Activated T-cell treated with anti-CD3 and anti-CD28 coated beads, Interleukin-2, amount 50 U/mL, for 24 hours (primary cell): ENCODE data around the gene FOXJ1.

Experiments
- DNase-seq: peaks from one replicate; pipeline ENCODE4 v3.0.0-alpha.2; 2020
- H3K27ac Mint-ChIP-seq: 2 replicates; pipeline ENCODE4 v1.8.0; 2020; ENCODE audit warnings: mild to moderate bottlenecking, mixed read lengths
- H3K27me3 Mint-ChIP-seq: 2 replicates; pipeline ENCODE4 v1.8.0; 2020; ENCODE audit warnings: mixed read lengths
- H3K36me3 Mint-ChIP-seq: 2 replicates; pipeline ENCODE4 v1.8.0; 2020; ENCODE audit warnings: low read depth, mixed read lengths
- H3K4me1 Mint-ChIP-seq: 2 replicates; pipeline ENCODE4 v1.8.0; 2020; ENCODE audit warnings: low read depth, mixed read lengths
- H3K4me3 Mint-ChIP-seq: 2 replicates; pipeline ENCODE4 v1.8.0; 2020; ENCODE audit warnings: mild to moderate bottlenecking, moderate library complexity, mixed read lengths
- H3K9me3 Mint-ChIP-seq: 2 replicates; pipeline ENCODE4 v1.8.0; 2020; ENCODE audit warnings: mixed read lengths

Gene FOXJ1

GRCh38 chr17:76171706-76172105, 30.7 kb upstream of the FOXJ1 start:
- Mint-ChIP-seq H3K27me3 (no peaks in the 10 kb centered on the region), H3K4me1 (peaks cover 14% of the 10 kb centered on the region), H3K4me3 (no peak overlapping the region), H3K36me3 (peaks cover 30% of the 10 kb centered on the region), H3K27ac (no peak overlapping the region), H3K9me3 (no peaks in the 10 kb centered on the region)
- no peak for DNase-seq

DNA sequence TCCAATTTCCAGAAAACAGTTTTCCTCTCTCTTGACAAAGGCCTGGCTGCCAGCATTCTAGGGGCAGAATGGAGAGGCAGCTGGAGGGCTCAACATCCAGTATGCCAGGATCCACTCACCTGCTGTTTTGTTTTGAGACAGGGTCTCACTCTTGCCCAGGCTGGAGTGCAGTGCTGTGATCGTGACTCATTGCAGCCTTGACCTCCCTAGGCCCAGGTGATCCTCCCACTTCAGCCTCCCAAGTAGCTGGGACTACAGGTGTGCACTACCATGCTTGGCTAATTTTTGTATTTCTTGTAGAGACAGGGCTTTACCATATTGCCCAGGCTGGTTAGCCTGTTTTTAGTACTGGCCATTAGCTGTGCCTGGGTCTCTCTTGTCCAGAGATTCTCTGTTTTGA, 29.1 kb upstream of the FOXJ1 start:
- DNase-seq, result no peak
- no peak overlapping the region for H3K4me3 Mint-ChIP-seq
- no peak overlapping the region for H3K27ac Mint-ChIP-seq
- peaks cover 35% of the 10 kb centered on the region for H3K36me3 Mint-ChIP-seq
- H3K4me1 Mint-ChIP-seq, result peaks cover 11% of the 10 kb centered on the region
- H3K27me3 Mint-ChIP-seq, result no peaks in the 10 kb centered on the region
- no peaks in the 10 kb centered on the region for H3K9me3 Mint-ChIP-seq

DNA sequence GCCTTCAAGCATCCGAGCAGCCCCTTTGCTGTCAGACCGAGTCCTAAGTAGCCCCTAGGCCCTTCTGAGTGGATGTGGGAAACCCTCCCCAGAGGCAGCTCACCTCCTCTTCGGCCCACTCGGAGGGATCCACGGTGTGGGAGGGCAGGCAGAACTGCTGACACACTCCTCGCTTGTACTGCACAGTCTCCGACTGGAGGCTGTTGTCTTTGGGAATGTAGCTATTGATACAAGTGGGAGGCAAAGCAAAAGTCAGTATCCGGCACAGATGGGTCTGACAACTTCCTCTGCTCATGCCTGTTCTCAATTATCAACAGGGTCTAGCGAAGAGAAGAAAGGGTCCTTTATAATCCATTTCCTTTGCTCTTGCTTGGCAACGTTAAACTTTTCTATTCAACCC, 25.9 kb upstream of the FOXJ1 start:
- H3K36me3 Mint-ChIP-seq, result peaks cover 60% of the 10 kb centered on the region
- H3K4me1 Mint-ChIP-seq, result peaks cover 9% of the 10 kb centered on the region
- H3K9me3 Mint-ChIP-seq, result no peaks in the 10 kb centered on the region
- no peak overlapping the region for H3K27ac Mint-ChIP-seq
- H3K27me3 Mint-ChIP-seq, result no peaks in the 10 kb centered on the region
- DNase-seq, result no peak
- H3K4me3 Mint-ChIP-seq, result no peak overlapping the region

DNA sequence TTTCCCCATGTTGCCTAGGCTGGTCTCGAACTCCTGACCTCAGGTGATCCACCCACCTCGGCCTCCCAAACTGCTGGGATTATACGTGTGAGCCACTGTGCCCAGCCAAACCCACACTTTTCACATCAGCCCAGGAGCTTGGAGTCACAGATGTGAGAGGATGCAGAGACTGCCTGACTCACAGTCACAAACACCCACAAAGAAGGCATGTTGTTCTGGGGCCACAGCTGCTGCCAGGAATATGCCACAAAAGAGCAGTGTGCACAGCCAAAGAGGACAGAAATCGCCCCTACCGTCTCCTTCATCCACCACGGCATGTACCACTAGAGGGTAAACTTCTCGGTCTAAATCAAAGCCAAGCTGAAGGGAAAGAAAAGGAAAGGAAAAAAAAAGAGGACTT, 25.1 kb upstream of the FOXJ1 start:
- H3K4me1 Mint-ChIP-seq, result peaks cover 9% of the 10 kb centered on the region
- H3K36me3 Mint-ChIP-seq, result peaks cover 60% of the 10 kb centered on the region
- H3K9me3 Mint-ChIP-seq, result no peaks in the 10 kb centered on the region
- no peaks in the 10 kb centered on the region for H3K27me3 Mint-ChIP-seq
- peak overlapping the region; percentile 72 for H3K27ac Mint-ChIP-seq
- no peak overlapping the region for H3K4me3 Mint-ChIP-seq
- no peak for DNase-seq

- no peaks in the 10 kb centered on the region for H3K27me3 Mint-ChIP-seq
- H3K36me3 Mint-ChIP-seq, result peaks cover 69% of the 10 kb centered on the region
- no peak overlapping the region for H3K27ac Mint-ChIP-seq
- no peaks in the 10 kb centered on the region for H3K9me3 Mint-ChIP-seq
- DNase-seq, result no peak
- H3K4me3 Mint-ChIP-seq, result no peak overlapping the region
- peaks cover 8% of the 10 kb centered on the region for H3K4me1 Mint-ChIP-seq
Observed at GRCh38 chr17:76164331-76164730, 23.3 kb upstream of the FOXJ1 start.

DNA sequence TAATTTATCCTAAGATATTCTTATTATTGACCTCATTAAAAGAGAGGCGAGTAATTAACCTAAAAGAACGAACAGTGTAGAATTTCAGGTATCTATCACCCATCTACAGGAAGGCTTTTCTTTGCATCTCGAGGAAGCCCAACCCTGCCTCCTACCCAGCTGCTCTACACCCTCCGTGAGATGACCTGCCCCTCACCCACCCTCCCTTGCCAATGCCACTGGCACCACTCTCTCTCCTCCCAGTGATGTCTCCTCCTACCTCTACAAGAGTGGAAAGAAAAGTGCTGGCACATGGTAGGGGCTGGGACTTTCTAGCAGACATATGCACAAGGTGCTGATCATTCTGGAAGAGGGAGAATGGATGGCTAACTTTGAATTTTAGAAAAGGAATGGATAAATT, 22.9 kb upstream of the FOXJ1 start:
- no peaks in the 10 kb centered on the region for H3K27me3 Mint-ChIP-seq
- DNase-seq, result no peak
- H3K4me1 Mint-ChIP-seq, result peaks cover 8% of the 10 kb centered on the region
- no peak overlapping the region for H3K27ac Mint-ChIP-seq
- H3K4me3 Mint-ChIP-seq, result no peak overlapping the region
- no peaks in the 10 kb centered on the region for H3K9me3 Mint-ChIP-seq
- peaks cover 70% of the 10 kb centered on the region for H3K36me3 Mint-ChIP-seq

DNA sequence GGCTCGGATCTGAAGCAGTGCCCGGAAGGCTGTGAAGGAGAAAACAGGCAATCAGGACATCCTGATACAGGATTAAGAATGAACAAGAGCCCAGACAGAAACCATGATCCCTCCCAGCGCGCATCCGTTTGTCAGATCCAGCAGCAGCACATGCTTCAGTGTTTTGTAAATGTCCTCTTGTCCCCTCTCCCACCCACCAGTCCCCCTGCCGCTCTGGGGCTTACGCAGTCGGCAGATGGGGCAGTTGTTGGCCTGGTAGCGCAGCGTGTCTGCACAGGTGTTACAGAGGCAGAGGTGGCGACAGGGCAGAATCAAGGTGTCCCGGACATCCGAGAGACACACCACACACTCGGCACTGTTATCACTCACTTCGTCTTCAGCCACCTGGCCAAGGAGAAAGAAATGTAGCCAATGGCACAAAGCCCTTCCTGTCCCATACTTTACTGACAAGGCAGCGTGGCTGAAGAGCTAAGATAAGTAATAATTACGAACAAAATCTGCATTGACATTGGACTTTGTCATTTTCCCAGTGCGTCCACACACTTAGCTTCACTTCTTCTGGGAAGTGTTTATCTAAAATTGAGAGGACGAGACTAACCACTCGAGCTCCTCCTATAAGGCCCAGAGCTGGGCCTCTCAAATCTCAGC, 20.7 kb upstream of the FOXJ1 start:
- Mint-ChIP-seq H3K4me1 (peaks cover 8% of the 10 kb centered on the region), H3K36me3 (peaks cover 73% of the 10 kb centered on the region), H3K4me3 (no peak overlapping the region), H3K27me3 (no peaks in the 10 kb centered on the region), H3K27ac (no peak overlapping the region), H3K9me3 (no peaks in the 10 kb centered on the region)
- no peak for DNase-seq

DNA sequence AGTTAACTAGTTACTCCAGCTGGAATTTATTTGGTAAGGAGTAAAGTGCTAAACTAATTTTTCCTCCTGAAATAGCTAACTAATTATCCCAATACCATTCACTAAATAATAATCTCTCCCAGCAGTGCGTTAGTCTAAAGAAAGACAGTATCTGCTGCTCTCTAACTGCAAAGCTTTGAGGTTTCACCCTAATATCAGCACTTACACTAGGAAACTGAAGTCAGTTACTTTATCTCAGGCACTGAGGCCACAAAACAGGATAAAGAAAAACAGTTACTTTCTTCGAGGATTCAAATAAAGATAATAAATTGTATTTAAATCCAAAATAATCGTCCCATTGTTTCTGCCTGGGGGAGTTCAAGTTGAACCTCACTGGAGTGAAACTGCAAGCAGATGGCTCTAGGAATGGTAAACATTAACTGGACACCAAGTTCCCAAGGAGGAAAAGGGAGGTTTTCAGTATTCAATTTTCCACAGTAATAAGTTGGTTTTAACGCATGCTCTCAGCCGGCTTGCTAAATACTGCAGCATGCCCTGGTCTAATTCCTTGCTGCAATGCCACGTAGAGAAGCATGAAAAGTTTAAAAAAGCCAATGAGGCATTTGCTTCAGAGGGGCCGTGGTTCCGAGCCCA, 20.0 kb upstream of the FOXJ1 start:
- H3K4me1 Mint-ChIP-seq, result peaks cover 3% of the 10 kb centered on the region
- DNase-seq, result no peak
- peaks cover 75% of the 10 kb centered on the region for H3K36me3 Mint-ChIP-seq
- H3K27me3 Mint-ChIP-seq, result no peaks in the 10 kb centered on the region
- H3K9me3 Mint-ChIP-seq, result no peaks in the 10 kb centered on the region
- H3K4me3 Mint-ChIP-seq, result no peak overlapping the region
- no peak overlapping the region for H3K27ac Mint-ChIP-seq

- Mint-ChIP-seq H3K9me3 (no peaks in the 10 kb centered on the region), H3K36me3 (peaks cover 81% of the 10 kb centered on the region), H3K27ac (peak overlapping the region; percentile 64), H3K4me3 (no peak overlapping the region), H3K27me3 (no peaks in the 10 kb centered on the region), H3K4me1 (peaks cover 2% of the 10 kb centered on the region)
- no peak for DNase-seq
Observed at GRCh38 chr17:76159157-76159556, 18.1 kb upstream of the FOXJ1 start.

DNA sequence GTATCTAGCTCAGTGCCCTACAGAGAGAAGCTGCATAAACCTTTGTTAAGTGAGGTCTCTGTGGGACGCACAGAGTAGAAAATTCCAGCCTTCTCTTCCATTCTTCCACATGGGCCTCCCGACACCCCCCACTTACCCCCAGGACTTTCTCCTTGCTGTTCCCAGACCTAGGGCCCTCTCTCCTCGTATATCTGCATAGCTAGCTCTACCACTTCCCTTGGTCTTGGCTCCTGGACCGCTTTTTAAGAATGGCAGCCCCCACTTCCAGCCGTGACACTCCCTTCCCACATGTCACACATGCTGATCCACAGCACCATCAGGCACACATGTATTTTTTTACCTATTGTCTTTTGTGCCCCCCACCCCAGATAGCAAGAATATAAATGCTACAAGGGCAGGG, 16.7 kb upstream of the FOXJ1 start:
- H3K27ac Mint-ChIP-seq, result no peak overlapping the region
- H3K27me3 Mint-ChIP-seq, result no peaks in the 10 kb centered on the region
- peak; percentile 12 for DNase-seq
- H3K9me3 Mint-ChIP-seq, result no peaks in the 10 kb centered on the region
- no peak overlapping the region for H3K4me3 Mint-ChIP-seq
- peaks cover 84% of the 10 kb centered on the region for H3K36me3 Mint-ChIP-seq
- peaks cover 16% of the 10 kb centered on the region for H3K4me1 Mint-ChIP-seq

GRCh38 chr17:76156662-76156991, 15.6 kb upstream of the FOXJ1 start:
- no peak for DNase-seq
- H3K27ac Mint-ChIP-seq, result no peak overlapping the region
- peaks cover 28% of the 10 kb centered on the region for H3K4me1 Mint-ChIP-seq
- no peaks in the 10 kb centered on the region for H3K9me3 Mint-ChIP-seq
- no peak overlapping the region for H3K4me3 Mint-ChIP-seq
- H3K36me3 Mint-ChIP-seq, result peaks cover 84% of the 10 kb centered on the region
- H3K27me3 Mint-ChIP-seq, result no peaks in the 10 kb centered on the region

DNA sequence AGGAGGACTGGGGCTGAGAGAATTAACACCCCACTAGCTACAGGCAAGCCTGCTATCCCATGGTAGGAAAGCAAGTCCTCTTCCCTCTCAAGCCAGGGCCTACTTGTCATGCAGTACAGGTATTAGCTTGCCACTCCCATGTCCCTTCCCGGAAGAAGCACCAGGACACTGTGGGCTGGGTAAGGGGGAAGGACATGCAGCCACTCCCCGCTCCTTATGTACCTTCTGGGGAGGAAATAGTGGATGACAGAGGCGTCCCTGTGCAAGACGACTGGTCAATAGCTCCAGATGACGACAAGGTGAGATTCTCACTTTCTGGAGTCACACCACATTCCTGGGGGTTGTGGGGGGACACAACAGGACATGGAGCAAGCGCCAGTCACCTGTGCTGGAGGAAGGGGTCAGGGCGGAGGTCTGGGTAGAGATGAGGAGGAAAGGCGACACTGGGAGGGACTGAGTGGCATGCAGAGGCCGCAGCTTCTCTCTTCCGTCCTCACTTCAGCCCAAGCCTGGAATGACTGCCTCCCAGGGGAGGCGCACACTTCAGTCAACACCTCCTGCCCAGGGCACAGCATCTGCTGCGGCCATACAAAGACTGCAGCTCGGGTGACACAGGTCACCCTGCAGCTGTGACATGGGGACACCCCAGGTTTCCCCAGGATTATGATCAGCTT, 15.1 kb upstream of the FOXJ1 start:
- Mint-ChIP-seq H3K4me3 (no peak overlapping the region), H3K4me1 (peaks cover 33% of the 10 kb centered on the region), H3K36me3 (peaks cover 84% of the 10 kb centered on the region), H3K9me3 (no peaks in the 10 kb centered on the region), H3K27ac (peak overlapping the region; percentile 26), H3K27me3 (no peaks in the 10 kb centered on the region)
- DNase-seq, result peak; percentile 12

- Mint-ChIP-seq H3K27ac (no peak overlapping the region), H3K4me1 (peaks cover 39% of the 10 kb centered on the region)
Observed at GRCh38 chr17:76154936-76155845, 14.1 kb upstream of the FOXJ1 start.

DNA sequence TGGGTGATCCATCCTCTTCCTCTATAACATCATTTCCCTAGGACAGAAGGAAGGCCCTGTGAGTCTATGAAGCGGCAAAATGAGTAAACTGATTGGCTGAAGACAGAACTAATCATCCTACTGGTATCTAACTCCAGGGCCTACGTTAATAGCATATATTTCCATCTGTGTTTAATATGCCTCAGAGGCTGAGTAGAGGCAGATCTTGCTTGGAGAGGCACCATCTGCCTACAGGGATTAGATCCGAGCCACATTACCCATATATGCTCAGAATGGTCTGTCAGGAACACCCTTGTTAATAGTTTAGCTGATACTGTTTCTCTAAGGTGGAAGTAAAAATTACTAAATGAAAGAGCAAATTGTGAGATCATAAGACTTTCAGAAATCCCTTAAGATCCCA, 13.2 kb upstream of the FOXJ1 start:
- no peaks in the 10 kb centered on the region for H3K27me3 Mint-ChIP-seq
- no peak for DNase-seq
- no peak overlapping the region for H3K4me3 Mint-ChIP-seq
- H3K4me1 Mint-ChIP-seq, result peaks cover 39% of the 10 kb centered on the region
- H3K9me3 Mint-ChIP-seq, result no peaks in the 10 kb centered on the region
- peak overlapping the region; percentile 42 for H3K27ac Mint-ChIP-seq
- peaks cover 88% of the 10 kb centered on the region for H3K36me3 Mint-ChIP-seq

More at GRCh38 chr17:76154936-76155845, 14.1 kb upstream of the FOXJ1 start:
- Mint-ChIP-seq H3K36me3 (peaks cover 89% of the 10 kb centered on the region), H3K27me3 (no peaks in the 10 kb centered on the region), H3K9me3 (no peaks in the 10 kb centered on the region), H3K4me3 (no peak overlapping the region)
- peak; percentile 24 for DNase-seq
